Measurements from ENCODE around the gene FXYD1. TPM values are rescaled to one million over a fixed set of nuclear protein-coding genes. Genes with fewer than 3 reads are reported as not detected.

FXYD1 gene
- total RNA-seq, 1 experiment from 2014 or later: not detected

- intact Hi-C loops (cut with micrococcal nuclease; ENCODE audit: unreplicated experiment): no loop called here
- peak; percentile 74 for DNase-seq (ENCODE audit: low spot score)
Measured at GRCh38 chr19:35090506-35091214, 48.0 kb upstream of the FXYD1 start.

DNA sequence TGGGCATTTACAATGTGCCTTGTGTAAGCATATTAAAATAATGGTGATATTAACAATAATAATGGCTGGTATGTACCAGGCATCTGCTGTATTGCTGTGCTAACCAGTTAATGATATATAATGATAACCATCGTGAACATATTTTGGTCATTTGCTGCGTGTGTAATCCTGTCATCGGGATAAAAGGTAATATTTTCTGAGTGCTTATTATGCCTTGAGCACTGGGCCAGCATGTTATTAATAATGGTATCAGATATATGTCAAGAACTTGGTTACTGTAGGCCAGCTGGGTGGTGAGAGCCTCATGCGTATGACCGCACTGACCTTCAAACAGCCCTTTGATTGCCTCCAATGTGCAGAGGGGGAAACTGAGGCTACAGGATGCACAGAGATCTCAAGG is 45.2 kb upstream of the FXYD1 start:
- H3K27ac ChIP-seq (ENCODE audit: low read depth, low read length, poor library complexity, severe bottlenecking): no peak overlapping the region
- H3K27me3 ChIP-seq (replicated peaks; ENCODE audit: insufficient read depth, low read depth, low read length, poor library complexity): no peaks in the 10 kb centered on the region
- peaks cover 5% of the 10 kb centered on the region for H3K4me1 ChIP-seq (ENCODE audit: insufficient read depth, low read length, poor library complexity, severe bottlenecking)
- no peaks in the 10 kb centered on the region for H3K36me3 ChIP-seq (ENCODE audit: insufficient read depth, low read length, poor library complexity, severe bottlenecking)
- BruUV-seq (replicated peaks): no TSS peak
- DNase-seq (ENCODE audit: low spot score): no peak
- TF ChIP-seq CTCF (conservative IDR thresholded peaks at IDR 0.05; ENCODE audit: low read depth, low read length) (no peak), EZH2 (IDR thresholded peaks at IDR 0.05; ENCODE audit: borderline replicate concordance, low read depth, low read length, poor library complexity, severe bottlenecking) (no peak)
- CTCF ChIA-PET: no interaction called here
- no peaks in the 10 kb centered on the region for H3K9me3 ChIP-seq (ENCODE audit: low read depth, low read length, poor library complexity, severe bottlenecking)
- POLR2A ChIA-PET (ENCODE audit: low non-redundant PET): no interaction called here
- intact Hi-C loops (cut with micrococcal nuclease; ENCODE audit: unreplicated experiment): no loop called here
- H3K4me3 ChIP-seq (ENCODE audit: low read depth, low read length, poor library complexity, severe bottlenecking): no peak overlapping the region

More at GRCh38 chr19:35090506-35091214, 48.0 kb upstream of the FXYD1 start:
- TF ChIP-seq CTCF (conservative IDR thresholded peaks at IDR 0.05; ENCODE audit: low read depth, low read length): peak; percentile 73
- no peak for TF ChIP-seq EZH2 (IDR thresholded peaks at IDR 0.05; ENCODE audit: borderline replicate concordance, low read depth, low read length, poor library complexity, severe bottlenecking)
- Histone ChIP-seq H3K27me3 (replicated peaks; ENCODE audit: insufficient read depth, low read depth, low read length, poor library complexity) (no peaks in the 10 kb centered on the region), H3K27ac (ENCODE audit: low read depth, low read length, poor library complexity, severe bottlenecking) (no peak overlapping the region), H3K4me1 (ENCODE audit: insufficient read depth, low read length, poor library complexity, severe bottlenecking) (peaks cover 5% of the 10 kb centered on the region), H3K36me3 (ENCODE audit: insufficient read depth, low read length, poor library complexity, severe bottlenecking) (no peaks in the 10 kb centered on the region), H3K4me3 (ENCODE audit: low read depth, low read length, poor library complexity, severe bottlenecking) (peak overlapping the region; percentile 15), H3K9me3 (ENCODE audit: low read depth, low read length, poor library complexity, severe bottlenecking) (no peaks in the 10 kb centered on the region)
- no TSS peak for BruUV-seq (replicated peaks)
- CTCF ChIA-PET: interaction anchor here (1.0 kb wide), 1 partner anchor 24 kb away, joined by 4 read pairs; no protein-coding TSS in a partner anchor
- POLR2A ChIA-PET (ENCODE audit: low non-redundant PET): no interaction called here

DNA sequence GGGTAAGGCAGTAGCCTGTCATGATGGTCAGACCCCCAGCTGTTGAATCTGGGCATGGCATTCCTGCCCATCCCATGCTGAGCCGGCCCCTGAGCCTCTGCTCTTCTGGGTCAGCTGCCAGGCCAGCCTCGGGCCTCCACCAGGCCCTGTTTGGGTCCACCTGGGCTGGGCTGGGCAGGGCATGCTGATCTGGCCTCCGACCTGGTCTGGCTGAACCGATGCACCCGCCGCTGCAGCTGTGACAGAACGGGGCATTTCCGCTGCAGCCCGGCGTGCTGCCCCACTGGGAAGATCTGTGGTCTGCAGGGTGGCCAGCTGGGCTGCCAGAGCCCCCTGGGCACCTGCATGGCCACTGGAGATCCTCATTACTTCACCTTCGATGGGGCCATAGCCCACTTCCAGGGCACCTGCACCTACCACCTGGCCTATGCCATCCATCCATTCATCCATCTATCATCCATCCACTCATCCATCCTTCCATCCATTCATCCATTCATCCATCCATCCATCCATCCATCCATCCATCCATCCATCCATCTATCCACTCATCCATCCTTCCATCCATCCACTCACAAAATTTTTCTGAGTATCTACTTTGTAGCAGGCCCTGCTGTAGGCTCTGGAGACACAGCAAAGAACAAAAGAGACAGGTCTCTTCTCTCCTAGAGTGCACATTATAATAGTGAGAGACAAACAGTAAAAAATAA is 44.5 kb upstream of the FXYD1 start:
- Histone ChIP-seq H3K4me3 (ENCODE audit: low read depth, low read length, poor library complexity, severe bottlenecking) (no peak overlapping the region), H3K27ac (ENCODE audit: low read depth, low read length, poor library complexity, severe bottlenecking) (no peak overlapping the region), H3K27me3 (replicated peaks; ENCODE audit: insufficient read depth, low read depth, low read length, poor library complexity) (no peaks in the 10 kb centered on the region), H3K4me1 (ENCODE audit: insufficient read depth, low read length, poor library complexity, severe bottlenecking) (peaks cover 5% of the 10 kb centered on the region), H3K9me3 (ENCODE audit: low read depth, low read length, poor library complexity, severe bottlenecking) (no peaks in the 10 kb centered on the region), H3K36me3 (ENCODE audit: insufficient read depth, low read length, poor library complexity, severe bottlenecking) (no peaks in the 10 kb centered on the region)
- DNase-seq (ENCODE audit: low spot score): no peak
- ChIA-PET CTCF (no interaction called here), POLR2A (ENCODE audit: low non-redundant PET) (no interaction called here)
- TF ChIP-seq EZH2 (IDR thresholded peaks at IDR 0.05; ENCODE audit: borderline replicate concordance, low read depth, low read length, poor library complexity, severe bottlenecking) (no peak), CTCF (conservative IDR thresholded peaks at IDR 0.05; ENCODE audit: low read depth, low read length) (no peak)
- no TSS peak for BruUV-seq (replicated peaks)
- intact Hi-C loops (cut with micrococcal nuclease; ENCODE audit: unreplicated experiment): no loop called here

Measured in A673 (cell line).